Globus pallidus (tissue), 1 donor: ENCODE results near the gene CHKB.

Experiments used
- DNase-seq: peaks from one replicate; pipeline ENCODE4 v3.0.0-alpha.2; 2015; ENCODE audit warnings: low spot score

Gene CHKB

GRCh38 chr22:50573491-50574382, 8.9 kb downstream of the CHKB start:
- DNase-seq: no peak

- no peak for DNase-seq
These were observed 9.7 kb downstream of the CHKB start for GRCh38 chr22:50572965-50573364.

DNA sequence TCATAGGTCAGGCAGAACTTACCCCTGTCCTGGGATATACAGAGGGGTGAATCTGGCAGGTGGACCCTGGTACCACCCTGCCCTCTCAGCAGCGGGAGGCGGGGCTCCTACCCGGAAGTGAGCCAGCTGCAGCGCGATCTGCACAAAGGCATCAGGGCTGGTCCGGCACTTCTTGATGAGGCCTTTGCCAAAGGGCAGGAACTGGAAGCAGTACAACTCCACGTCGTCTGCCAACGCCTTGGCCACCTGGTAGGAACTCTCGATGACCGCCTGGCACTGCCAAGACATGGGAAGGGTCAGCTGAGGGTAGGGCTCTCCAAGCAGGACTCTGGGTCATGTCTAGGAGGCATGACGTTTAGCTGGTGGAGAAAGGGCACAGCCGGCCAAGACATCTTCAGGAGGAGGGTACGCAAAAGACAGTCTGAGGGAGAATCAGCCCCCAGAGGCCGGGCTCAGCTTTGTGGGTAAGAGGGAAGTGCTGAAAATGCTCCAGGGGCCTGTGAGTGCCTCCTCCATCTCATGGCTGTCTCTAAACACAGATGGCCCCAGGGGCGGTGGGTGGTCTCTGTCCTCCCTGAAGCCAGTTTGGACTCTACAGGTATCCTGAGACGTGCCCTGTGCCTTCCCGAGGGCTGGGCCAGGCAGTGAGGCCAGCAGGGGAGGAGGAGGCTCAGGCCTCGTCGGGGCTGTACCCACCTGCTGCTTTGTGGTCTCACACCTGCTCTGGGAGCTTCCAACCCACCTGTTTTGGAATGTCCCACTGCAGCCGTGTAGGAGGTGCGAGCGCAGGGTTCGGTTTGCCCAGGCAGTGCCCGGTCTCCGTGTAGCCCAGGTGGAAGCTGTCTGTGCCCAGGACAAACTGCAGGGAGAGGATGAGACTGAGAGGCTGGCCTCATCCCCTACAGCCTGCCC, 11.1 kb downstream of the CHKB start:
- DNase-seq: no peak

DNA sequence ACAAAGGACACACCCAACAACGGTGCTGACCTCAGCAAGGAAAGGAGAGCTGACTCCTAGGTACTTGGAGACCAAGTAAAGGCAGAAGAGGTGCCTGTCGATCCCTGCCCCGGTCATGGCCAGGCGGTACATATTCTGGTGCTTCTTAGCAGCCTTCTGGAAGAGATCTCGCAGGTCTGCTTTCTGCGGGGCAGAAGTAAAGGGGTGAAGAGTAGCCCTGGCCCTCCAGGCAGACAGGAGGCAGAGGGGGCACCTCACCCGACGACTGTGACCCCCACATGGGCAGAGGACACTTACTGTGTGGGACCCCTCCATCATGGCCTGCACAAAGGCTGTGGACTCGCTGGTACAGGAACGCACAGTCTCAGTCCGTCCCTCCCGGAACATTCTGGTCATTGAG, 11.8 kb downstream of the CHKB start:
- no peak for DNase-seq

GRCh38 chr22:50569896-50570535, 12.6 kb downstream of the CHKB start:
- DNase-seq: no peak

GRCh38 chr22:50569041-50569459, 13.6 kb downstream of the CHKB start:
- no peak for DNase-seq

DNA sequence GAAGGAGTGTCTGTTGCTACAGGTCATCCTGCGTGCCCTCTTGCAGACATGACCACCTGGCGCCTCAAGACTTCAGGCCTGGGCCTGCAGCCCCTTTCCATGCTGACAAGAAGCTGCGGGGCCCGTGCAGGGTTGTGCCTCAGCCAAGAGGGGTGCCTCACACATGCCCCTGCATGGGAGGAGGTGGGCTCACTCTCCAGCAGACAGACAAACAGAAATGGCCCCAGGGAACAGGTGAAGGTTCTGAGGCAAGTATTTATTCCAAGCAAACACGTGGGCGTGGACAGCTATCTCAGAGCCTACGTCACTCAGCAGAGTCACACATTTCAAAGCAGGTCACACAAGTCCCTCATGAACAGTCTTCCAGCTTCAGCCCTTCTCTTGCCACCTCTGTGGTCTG, 14.0 kb downstream of the CHKB start:
- no peak for DNase-seq

DNA sequence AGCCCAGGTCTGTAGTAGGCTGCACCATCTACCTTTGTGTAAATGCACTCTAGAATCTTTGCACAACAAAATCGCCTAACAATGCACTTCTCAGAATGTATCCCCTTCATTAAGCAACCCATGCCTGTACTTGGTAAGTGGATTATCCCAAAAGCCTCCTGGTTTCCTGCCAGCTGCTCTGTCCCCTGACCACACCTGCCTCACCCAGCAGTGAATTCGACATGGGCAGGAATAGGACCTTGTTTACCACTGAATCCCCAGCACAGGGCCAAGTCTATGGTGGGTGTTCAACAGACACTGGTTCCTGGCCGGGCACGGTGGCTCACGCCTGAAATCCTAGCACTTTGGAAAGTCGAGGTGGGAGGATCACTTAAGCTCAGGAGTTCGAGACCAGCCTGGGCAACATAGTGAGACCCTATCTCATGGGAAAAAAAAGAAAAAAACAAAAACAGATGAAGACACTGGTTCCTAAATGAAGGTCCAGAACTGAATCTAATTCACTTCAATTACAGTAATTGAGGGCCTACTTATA, 14.9 kb downstream of the CHKB start:
- DNase-seq: no peak

DNA sequence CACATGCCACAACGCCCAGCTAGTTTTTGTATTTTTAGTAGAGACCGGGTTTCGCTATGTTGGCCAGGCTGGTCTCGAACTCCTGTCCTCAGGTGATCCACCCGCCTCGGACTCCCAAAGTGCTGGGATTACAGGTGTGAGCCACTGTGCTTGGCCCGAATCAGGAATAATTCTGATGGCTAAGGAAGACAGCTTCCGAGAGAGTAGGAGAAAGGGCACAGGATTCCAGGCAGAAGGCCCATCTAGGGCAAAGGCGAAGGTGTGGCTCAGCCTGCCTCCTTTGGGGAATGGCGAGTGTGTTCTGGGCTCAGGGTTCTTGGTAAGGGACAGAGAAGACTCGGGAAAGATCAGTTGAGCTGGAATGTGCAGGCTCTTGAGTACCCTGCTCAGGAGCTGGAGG, 18.4 kb downstream of the CHKB start:
- no peak for DNase-seq

- DNase-seq: peak; percentile 26
These were observed 19.1 kb downstream of the CHKB start for GRCh38 chr22:50563413-50564160.

- peak; percentile 92 for DNase-seq
These were observed 19.9 kb downstream of the CHKB start, which contains the start of gene SYCE3 for GRCh38 chr22:50562523-50563412. Gene SYCE3, minus strand, starts transcription at chr22:50562919. Its CDS starts 6,514 bp downstream, at chr22:50556405.

- DNase-seq: no peak
These were observed 21.0 kb downstream of the CHKB start for GRCh38 chr22:50561401-50562358.

DNA sequence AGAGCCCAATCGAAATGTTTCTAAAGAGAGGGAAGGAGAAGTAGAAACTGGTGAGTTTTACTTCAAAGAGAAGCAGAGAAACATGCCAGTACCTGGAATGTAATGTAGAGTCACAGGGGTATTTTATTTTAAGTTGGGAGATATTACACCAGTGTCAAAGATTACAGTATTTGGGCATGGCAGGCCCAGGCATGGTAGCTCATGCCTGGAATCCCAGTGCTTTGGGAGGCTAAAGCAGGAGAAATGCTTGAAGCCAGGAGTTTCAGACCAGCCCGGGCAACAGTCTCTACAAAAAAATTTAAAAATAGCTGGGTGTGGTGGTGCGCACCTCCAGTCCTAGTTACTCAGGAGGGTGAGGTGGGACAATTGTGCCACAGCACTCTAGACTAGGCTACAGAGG, 22.6 kb downstream of the CHKB start:
- no peak for DNase-seq

DNA sequence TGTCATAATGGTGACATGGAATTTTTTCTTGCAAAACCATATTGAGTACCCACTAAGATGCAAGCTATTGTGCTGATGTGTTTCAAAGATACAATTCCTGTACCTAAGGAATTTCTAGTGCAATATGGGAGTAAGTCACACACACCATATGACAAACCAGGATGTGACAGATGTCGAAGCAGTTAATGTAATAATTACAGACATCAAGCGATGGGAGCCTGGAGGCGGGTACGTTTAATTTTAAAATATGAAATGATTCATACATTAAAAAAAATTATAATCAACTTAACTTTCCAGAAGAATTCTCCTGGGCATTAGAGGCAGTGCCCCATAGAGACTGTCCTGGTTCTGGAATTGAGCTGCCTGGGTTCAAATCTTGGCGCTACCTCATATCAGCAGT, 25.9 kb downstream of the CHKB start:
- DNase-seq: no peak

GRCh38 chr22:50553310-50553709, 29.3 kb downstream of the CHKB start:
- no peak for DNase-seq

- DNase-seq: no peak
These were observed 31.4 kb downstream of the CHKB start for GRCh38 chr22:50551160-50551752.

GRCh38 chr22:50550395-50550794, 32.3 kb downstream of the CHKB start:
- no peak for DNase-seq

DNA sequence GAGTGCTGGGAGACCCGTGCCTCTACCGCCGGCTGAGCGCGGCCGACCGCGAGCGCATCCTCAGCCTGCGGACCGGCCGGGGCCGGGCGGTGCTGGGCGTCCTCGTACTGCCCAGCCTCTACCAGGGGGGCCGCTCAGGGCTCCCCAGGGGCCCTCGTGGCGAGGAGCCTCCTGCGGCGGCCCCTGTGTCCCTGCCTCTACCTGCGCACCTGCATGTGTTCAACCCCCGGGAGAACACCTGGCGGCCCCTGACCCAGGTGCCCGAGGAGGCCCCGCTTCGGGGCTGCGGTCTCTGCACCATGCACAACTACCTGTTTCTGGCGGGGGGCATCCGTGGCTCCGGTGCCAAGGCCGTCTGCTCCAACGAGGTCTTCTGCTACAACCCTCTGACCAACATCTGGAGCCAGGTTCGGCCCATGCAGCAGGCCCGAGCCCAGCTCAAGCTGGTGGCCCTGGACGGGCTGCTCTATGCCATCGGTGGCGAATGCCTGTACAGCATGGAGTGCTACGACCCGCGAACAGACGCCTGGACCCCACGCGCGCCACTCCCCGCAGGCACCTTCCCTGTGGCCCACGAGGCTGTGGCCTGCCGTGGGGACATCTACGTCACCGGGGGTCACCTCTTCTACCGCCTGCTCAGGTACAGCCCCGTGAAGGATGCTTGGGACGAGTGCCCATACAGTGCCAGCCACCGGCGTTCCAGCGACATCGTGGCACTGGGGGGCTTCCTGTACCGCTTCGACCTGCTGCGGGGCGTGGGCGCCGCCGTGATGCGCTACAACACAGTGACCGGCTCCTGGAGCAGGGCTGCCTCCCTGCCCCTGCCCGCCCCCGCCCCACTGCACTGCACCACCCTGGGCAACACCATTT, 33.5 kb downstream of the CHKB start:
- DNase-seq: no peak
